Lower lobe of right lung (tissue), 2 donors: ENCODE data around the gene RSKR. TPM values are rescaled to one million over a fixed set of nuclear protein-coding genes. Genes with fewer than 3 reads are reported as not detected.
"Not testable (repeated sequence)": the region's sequence is repeated elsewhere in the genome, so short reads cannot be mapped to it uniquely, and the experiment has no call there.

Source experiments
- ATAC-seq, 2 donors: fragments of 200-7000 bp; cut with Tn5 transposase; one replicate each; pipeline ENCODE4 v1.9.1; 2020 to 2022; ENCODE audit warnings: mild to moderate bottlenecking in 2 of 2, moderate library complexity in 2 of 2
- DNase-seq: peaks from one replicate; pipeline ENCODE4 v3.0.0-alpha.2; 2020
- H3K27ac ChIP-seq: fragments of 200-600 bp; one replicate; pipeline ENCODE4 v1.8.0; 2022
- H3K27me3 ChIP-seq: fragments of 200-600 bp; one replicate; pipeline ENCODE4 v1.8.0; 2022; ENCODE audit warnings: low read depth
- H3K36me3 ChIP-seq: fragments of 200-600 bp; one replicate; pipeline ENCODE4 v1.8.0; 2022; ENCODE audit warnings: mild to moderate bottlenecking
- H3K4me1 ChIP-seq: fragments of 200-600 bp; one replicate; pipeline ENCODE4 v1.8.0; 2022
- H3K4me3 ChIP-seq: fragments of 200-600 bp; one replicate; pipeline ENCODE4 v1.8.0; 2022; ENCODE audit warnings: mild to moderate bottlenecking
- H3K9me3 ChIP-seq: fragments of 200-600 bp; one replicate; pipeline ENCODE4 v1.8.0; 2022
- intact Hi-C: fragments of 100-400 bp; cut with DNase I; formaldehyde crosslinking; loops from one replicate; pipeline ENCODE4 v1.11.0; 2022
- total RNA-seq: library from RNA; stranded (reverse); fragmentation: NEBNext Ultra II Directional; extraction: Animal tissue kit (Norgen Biotek cat#: 25700); gene quantifications from one replicate; pipeline ENCODE4 v1.2.1, GENCODE V29; 2021
- TF ChIP-seq, protein P1 (sequence below): fragments of 200-600 bp; IDR thresholded peaks from one replicate; pipeline ENCODE4 v1.8.0; 2022; ENCODE audit warnings: antibody characterized with exemption, mild to moderate bottlenecking
- donor health status: DM: no; HTN: yes; CAD: no; lungs with severe emphysema.

The RSKR gene
- total RNA-seq, 1 donor from 2014 or later, result 14.1 TPM

DNA sequence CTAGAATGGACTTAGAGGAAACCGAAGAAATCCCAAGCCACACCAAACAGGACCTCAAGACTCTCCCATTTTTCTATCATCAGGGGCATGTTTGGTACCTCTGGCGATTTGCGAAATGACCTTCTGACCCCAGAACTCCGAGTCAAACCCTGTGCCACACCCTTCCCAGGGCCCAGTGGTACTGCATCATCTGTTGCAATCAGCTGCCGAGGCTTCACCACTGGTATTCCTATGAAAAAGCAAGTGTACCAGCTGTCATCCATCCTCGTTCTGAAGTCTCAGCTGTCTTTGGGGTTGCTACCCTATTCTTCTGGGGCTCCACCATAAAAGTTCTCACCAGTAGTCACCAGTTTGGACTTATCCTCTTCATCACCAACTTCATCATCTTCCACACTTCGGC is 2.3 kb upstream of the RSKR start:
- no peak overlapping the region for H3K4me3 ChIP-seq
- TF ChIP-seq, protein P1, sequence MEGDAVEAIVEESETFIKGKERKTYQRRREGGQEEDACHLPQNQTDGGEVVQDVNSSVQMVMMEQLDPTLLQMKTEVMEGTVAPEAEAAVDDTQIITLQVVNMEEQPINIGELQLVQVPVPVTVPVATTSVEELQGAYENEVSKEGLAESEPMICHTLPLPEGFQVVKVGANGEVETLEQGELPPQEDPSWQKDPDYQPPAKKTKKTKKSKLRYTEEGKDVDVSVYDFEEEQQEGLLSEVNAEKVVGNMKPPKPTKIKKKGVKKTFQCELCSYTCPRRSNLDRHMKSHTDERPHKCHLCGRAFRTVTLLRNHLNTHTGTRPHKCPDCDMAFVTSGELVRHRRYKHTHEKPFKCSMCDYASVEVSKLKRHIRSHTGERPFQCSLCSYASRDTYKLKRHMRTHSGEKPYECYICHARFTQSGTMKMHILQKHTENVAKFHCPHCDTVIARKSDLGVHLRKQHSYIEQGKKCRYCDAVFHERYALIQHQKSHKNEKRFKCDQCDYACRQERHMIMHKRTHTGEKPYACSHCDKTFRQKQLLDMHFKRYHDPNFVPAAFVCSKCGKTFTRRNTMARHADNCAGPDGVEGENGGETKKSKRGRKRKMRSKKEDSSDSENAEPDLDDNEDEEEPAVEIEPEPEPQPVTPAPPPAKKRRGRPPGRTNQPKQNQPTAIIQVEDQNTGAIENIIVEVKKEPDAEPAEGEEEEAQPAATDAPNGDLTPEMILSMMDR, result no peak
- no peaks in the 10 kb centered on the region for H3K27me3 ChIP-seq
- no peak for DNase-seq
- intact Hi-C loops, result loop anchor here (10.0 kb wide), 1 partner anchor 121 kb away; no protein-coding TSS in a partner anchor
- peaks cover 87% of the 10 kb centered on the region for H3K36me3 ChIP-seq
- H3K4me1 ChIP-seq, result no peaks in the 10 kb centered on the region
- ATAC-seq, result no peak
- no peak overlapping the region for H3K27ac ChIP-seq
- no peaks in the 10 kb centered on the region for H3K9me3 ChIP-seq

DNA sequence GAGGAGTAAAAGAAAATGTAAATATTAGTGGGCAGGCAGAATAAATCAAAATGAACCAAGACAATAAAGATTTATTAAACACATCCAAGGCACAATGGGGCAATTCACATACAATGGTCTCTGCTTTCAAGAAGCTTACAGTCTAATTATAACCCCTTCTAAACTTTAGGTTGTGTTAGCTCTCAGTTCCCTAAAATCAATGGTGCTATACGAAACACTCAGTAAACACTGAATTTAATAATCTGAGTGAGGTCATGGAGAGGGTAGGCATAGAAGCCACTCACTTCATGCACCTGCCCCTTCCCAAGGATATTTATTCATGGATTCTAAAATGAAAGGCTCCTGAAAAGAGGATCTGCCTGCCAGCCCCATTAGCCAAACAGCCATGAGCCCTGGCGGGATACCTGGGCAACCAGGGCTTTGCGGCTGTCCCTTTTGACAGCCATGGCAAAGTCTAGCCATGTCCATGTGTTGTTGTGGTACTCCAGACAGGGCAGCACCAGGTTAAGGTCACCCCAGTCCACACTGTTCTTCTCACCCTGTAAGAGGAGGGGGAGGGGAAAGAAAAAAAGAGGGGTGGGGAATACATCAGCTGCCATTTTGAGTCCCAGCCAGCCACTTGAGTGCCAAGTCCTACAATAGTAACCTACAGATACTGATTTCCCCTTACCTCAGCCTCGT is 1.4 kb upstream of the RSKR start:
- TF ChIP-seq, protein P1, result no peak
- no peak for ATAC-seq
- no peaks in the 10 kb centered on the region for H3K27me3 ChIP-seq
- H3K27ac ChIP-seq, result no peak overlapping the region
- peaks cover 85% of the 10 kb centered on the region for H3K36me3 ChIP-seq
- H3K9me3 ChIP-seq, result no peaks in the 10 kb centered on the region
- intact Hi-C loops, result loop anchor here (10.0 kb wide), 1 partner anchor 121 kb away; no protein-coding TSS in a partner anchor
- no peak overlapping the region for H3K4me3 ChIP-seq
- DNase-seq, result no peak
- no peaks in the 10 kb centered on the region for H3K4me1 ChIP-seq

DNA sequence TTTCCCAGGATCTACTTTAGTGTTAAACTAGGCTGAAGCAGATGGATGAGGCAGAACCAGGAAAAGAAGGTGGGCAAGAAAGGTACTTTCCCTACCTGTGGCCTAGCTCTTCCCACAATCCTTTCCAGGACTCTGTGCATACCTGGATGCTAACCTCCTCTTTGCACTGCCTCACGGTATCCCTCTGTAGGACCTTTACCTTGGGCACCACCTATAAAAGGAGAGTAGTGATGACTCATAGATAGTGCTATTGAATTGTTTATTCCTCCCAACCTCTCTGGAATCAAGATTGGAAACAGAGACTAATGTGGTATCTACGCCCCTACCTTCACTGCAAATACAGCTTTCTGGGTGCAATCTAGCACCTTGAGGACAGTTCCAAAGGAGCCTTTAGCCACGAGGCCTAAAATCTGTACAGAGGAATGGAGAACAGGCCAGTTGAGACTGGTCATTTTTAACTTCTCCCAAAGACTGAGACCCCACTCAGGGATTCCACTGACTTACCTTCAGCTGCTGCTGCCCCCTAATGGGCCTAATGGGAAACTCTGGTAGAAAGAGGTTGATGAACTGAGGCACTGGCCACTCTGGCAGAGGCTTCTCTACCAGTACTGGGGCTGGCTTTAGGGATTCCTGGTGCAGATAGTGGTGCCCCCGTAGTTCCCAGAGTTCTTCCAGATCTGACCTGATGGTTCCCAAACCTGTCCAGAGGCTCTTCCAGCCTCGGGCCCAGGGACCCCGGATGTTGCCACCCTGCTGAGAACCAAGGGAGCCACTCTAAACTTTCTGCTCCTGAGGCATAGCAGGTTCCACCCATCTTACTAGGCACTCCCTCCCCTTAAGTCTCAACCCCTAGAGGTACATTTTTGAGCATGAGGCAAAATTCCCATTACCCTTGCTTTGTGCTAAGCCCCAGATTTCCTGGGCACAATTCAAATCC is 781 bp downstream of the RSKR start:
- ATAC-seq (peak; percentile 55 to 66), DNase-seq (no peak)
- Histone ChIP-seq H3K4me3 (no peak overlapping the region), H3K4me1 (no peaks in the 10 kb centered on the region), H3K27ac (no peak overlapping the region), H3K36me3 (peaks cover 66% of the 10 kb centered on the region), H3K9me3 (no peaks in the 10 kb centered on the region), H3K27me3 (no peaks in the 10 kb centered on the region)
- intact Hi-C loops, result loop anchor here (10.0 kb wide), 1 partner anchor 118 kb away; no protein-coding TSS in a partner anchor
- TF ChIP-seq, protein P1, result peak; percentile 60

DNA sequence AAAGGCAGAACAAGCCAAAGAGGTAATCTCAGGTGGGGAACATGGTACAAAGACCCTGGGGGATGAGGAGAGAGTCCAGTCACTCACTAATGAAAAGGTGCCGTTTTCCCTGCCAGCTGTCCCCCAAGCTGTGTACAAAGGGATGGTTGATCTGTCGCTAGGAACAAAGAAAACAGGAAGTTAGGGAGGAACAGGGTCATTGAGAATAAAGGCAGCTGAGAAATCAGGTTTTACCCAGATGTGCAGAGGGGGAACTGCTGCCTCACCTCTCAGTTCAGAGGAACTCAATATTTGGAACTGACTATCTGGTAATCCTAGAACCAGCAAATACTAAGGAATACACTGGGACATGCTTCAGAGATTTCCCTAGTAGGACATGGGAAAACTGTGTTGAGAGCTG is 1.5 kb downstream of the RSKR start:
- Histone ChIP-seq H3K36me3 (peaks cover 59% of the 10 kb centered on the region), H3K27ac (no peak overlapping the region), H3K4me1 (no peaks in the 10 kb centered on the region), H3K9me3 (no peaks in the 10 kb centered on the region), H3K4me3 (no peak overlapping the region), H3K27me3 (no peaks in the 10 kb centered on the region)
- DNase-seq, result no peak
- TF ChIP-seq, protein P1, result no peak
- no peak for ATAC-seq
- intact Hi-C loops, result loop anchor here (10.0 kb wide), 1 partner anchor 118 kb away; no protein-coding TSS in a partner anchor

DNA sequence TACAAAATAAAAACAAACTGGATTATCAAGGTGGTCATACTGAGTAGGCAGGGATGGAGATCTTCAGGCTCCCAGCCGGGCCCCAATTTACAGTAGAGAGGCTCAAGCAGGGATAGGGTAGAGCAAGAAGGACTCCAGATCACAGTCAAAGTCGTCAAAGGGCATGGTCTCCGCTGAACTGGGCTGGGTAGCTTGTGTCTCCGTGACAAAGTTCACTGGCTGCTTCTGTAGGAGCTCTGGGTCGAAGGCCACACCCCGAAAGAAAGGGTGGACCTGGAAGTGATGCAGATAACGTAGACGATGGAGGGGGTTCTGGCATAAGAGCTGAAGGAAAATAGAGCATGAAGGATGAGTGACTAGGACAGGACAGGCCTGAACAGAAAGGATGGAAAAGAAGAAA is 3.6 kb downstream of the RSKR start:
- Histone ChIP-seq H3K27me3 (no peaks in the 10 kb centered on the region), H3K27ac (no peak overlapping the region), H3K4me1 (no peaks in the 10 kb centered on the region), H3K9me3 (no peaks in the 10 kb centered on the region), H3K4me3 (no peak overlapping the region), H3K36me3 (peaks cover 37% of the 10 kb centered on the region)
- ATAC-seq (no peak), DNase-seq (no peak)
- TF ChIP-seq, protein P1, result no peak
- intact Hi-C loops, result loop anchor here (10.0 kb wide), 1 partner anchor 116 kb away; no protein-coding TSS in a partner anchor

DNA sequence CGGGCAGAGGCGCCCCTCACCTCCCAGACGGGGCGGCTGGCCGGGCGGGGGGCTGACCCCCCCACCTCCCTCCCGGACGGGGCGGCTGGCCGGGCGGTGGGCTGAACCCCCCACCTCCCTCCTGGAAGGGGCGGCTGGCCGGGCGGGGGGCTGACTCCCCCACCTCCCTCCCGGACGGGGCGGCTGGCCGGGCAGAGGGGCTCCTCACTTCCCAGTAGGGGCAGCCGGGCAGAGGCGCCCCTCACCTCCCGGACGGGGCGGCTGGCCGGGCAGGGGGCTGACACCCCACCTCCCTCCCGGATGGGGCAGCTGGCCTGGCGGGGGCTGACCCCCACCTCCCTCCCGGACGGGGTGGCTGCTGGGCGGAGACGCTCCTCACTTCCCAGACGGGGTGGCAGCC is 10.0 kb downstream of the RSKR start:
- H3K4me1 ChIP-seq, DNase-seq, H3K9me3 ChIP-seq, ATAC-seq, H3K27me3 ChIP-seq, H3K36me3 ChIP-seq, intact Hi-C loops, H3K4me3 ChIP-seq, H3K27ac ChIP-seq: not testable (repeated sequence)
